K562 (cell line): ENCODE measurements around the gene MARCHF7. TPM values are rescaled to one million over a fixed set of nuclear protein-coding genes. Genes with fewer than 3 reads are reported as not detected.

Experiments
- EP300 ChIP-seq: IDR thresholded peaks from 2 replicates; pipeline ENCODE4 v1.6.1; 2012; ENCODE audit warnings: low read length, improper control_type of control experiment
- FIP1L1 ChIP-seq: fragments of 200-400 bp; formaldehyde crosslinking; IDR thresholded peaks from 2 replicates; pipeline ENCODE4 v1.6.1; 2018; ENCODE audit warnings: mild to moderate bottlenecking, low read depth, low read length; ENCODE audit not compliant: poor library complexity, severe bottlenecking
- FOXK1 ChIP-seq: sonication (generic); formaldehyde crosslinking; IDR thresholded peaks from 2 replicates; pipeline ENCODE4 v1.8.0; 2022; ENCODE audit warnings: missing genetic modification reagents, mild to moderate bottlenecking, borderline replicate concordance
- MED1 ChIP-seq: sonication (generic); formaldehyde crosslinking; IDR thresholded peaks from 2 replicates; pipeline ENCODE4 v1.8.1; 2023; ENCODE audit warnings: missing genetic modification reagents, borderline replicate concordance
- MYBL2 ChIP-seq, 2 experiments: fragments of 450-650 bp in 1 of 2; sonication (generic) in 1 of 2; formaldehyde crosslinking in 1 of 2; IDR thresholded peaks; 2 replicates each; pipeline versions ENCODE4 v1.6.1 to v1.8.1; 2017 to 2022; ENCODE audit warnings: borderline replicate concordance in 1 of 2, inconsistent platforms in 1 of 2, low read depth in 1 of 2, mild to moderate bottlenecking in 1 of 2, missing genetic modification reagents in 1 of 2, moderate library complexity in 1 of 2
- SAP30 ChIP-seq: fragments of 200-600 bp; sonication (generic); IDR thresholded peaks from 2 replicates; pipeline ENCODE4 v1.6.1; 2012; ENCODE audit warnings: borderline replicate concordance, low read depth, mild to moderate bottlenecking, moderate library complexity, low read length, control low read depth, inconsistent platforms; ENCODE audit not compliant: insufficient read depth, poor library complexity, severe bottlenecking
- TCF7 ChIP-seq: sonication (generic); IDR thresholded peaks from 2 replicates; pipeline ENCODE4 v1.6.1; 2016; ENCODE audit warnings: antibody characterized with exemption, borderline replicate concordance
- ZC3H4 ChIP-seq: sonication (generic); formaldehyde crosslinking; IDR thresholded peaks from 2 replicates; pipeline ENCODE4 v1.9.0; 2021; ENCODE audit warnings: missing genetic modification reagents, borderline replicate concordance
- ZKSCAN1 ChIP-seq: fragments of 150-350 bp; IDR thresholded peaks from 2 replicates; pipeline ENCODE4 v1.6.1; 2016; ENCODE audit warnings: low read depth, low read length
- ZNF431 ChIP-seq: sonication (generic); formaldehyde crosslinking; IDR thresholded peaks from 2 replicates; pipeline ENCODE4 v1.8.0; 2022; ENCODE audit warnings: mild to moderate bottlenecking, missing genetic modification reagents
- polyA plus RNA-seq, 8 experiments: library from polyadenylated mRNA; depleted of rRNA in 4 of 8; stranded (reverse) in 5 of 8; unstranded in 3 of 8; fragments of >200 nt; fragmentation: Nextera tagmentation in 2 of 8; fragmentation: Illumina TruSeq in 1 of 8; extraction: Ambion mirVana in 2 of 8; extraction: Trizol in 1 of 8; gene quantifications; 2 replicates each; pipeline versions ENCODE4 v1.2.1 to v1.2.3, GENCODE V29; 2011 to 2014; ENCODE audit warnings: inconsistent platforms in 1 of 8, missing spikeins in 1 of 8
- total RNA-seq, 7 experiments: library from RNA; depleted of rRNA in 6 of 7; stranded (reverse); fragments of >200 nt in 6 of 7; fragmentation: Illumina TruSeq in 2 of 7; extraction: Trizol in 2 of 7; gene quantifications; 2 replicates each; pipeline versions ENCODE4 v1.2.1 to v1.2.3, GENCODE V29; 2011 to 2021; ENCODE audit warnings: low replicate concordance in 1 of 7
- TF ChIP-seq, protein P1 (sequence below): fragments of 450-650 bp; IDR thresholded peaks from 2 replicates; pipeline ENCODE4 v1.6.1; 2016; ENCODE audit warnings: mild to moderate bottlenecking, moderate library complexity

MARCHF7 gene
- total and polyA plus RNA-seq, 9 of the 15 experiments (the other 6 are each of a cell fraction or from before 2014, with no cell fraction given) = 58.2 to 137 (median 86.7) TPM

DNA sequence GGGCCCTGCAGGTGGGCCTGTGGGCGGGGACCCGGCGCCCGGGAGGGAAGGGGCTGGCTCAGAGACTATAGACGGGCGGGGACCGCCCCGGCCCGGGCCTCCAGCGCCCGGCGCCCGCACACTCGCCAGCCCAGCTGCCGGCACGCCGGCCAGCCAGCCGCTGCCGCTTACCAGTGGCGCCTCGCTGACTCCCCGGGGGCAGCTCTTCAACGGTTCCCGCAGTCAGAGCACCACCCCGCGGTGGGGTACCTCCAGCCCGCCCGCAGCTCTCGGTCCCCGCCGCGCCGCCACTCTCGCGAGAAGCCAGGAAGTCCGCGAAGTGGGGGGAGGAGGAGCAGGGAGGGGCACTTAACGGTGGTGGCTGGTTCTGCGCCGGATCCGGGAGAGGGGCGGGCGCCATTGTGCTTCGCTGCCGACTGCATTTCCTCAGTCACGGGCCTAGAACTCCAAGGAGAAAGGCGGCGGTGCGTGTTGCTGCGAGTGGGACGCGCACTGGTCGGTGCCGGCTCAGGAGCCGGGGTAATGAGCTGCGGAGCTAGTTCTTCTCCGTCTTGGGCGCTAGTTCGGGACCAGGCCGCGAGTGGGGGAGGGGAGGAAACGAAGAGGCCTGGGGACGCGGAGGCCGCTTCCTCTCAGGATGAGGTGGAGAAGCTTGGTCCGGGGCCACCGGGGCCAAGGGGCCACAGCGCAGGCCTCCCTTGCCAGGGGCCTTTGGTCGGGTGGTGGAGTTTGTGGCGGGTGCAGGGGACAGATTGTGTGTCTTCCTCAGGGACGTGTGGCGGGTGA, at the start of gene MARCHF7 (continued):
- TF ChIP-seq FIP1L1 = peak; percentile 92
- TF ChIP-seq ZKSCAN1 = 0 out of 2 replicates have a peak, but pooled peaks have one; percentile 36
- TF ChIP-seq ZC3H4 = peak; percentile 71; the same call in 1 of the 2 replicates
- peak; percentile 5; the same call in 1 of the 2 replicates for TF ChIP-seq EP300
- no peak for TF ChIP-seq MED1
- TF ChIP-seq SAP30 = peak; percentile 49
- peak; percentile 72 for TF ChIP-seq ZNF431
- TF ChIP-seq, protein P1, sequence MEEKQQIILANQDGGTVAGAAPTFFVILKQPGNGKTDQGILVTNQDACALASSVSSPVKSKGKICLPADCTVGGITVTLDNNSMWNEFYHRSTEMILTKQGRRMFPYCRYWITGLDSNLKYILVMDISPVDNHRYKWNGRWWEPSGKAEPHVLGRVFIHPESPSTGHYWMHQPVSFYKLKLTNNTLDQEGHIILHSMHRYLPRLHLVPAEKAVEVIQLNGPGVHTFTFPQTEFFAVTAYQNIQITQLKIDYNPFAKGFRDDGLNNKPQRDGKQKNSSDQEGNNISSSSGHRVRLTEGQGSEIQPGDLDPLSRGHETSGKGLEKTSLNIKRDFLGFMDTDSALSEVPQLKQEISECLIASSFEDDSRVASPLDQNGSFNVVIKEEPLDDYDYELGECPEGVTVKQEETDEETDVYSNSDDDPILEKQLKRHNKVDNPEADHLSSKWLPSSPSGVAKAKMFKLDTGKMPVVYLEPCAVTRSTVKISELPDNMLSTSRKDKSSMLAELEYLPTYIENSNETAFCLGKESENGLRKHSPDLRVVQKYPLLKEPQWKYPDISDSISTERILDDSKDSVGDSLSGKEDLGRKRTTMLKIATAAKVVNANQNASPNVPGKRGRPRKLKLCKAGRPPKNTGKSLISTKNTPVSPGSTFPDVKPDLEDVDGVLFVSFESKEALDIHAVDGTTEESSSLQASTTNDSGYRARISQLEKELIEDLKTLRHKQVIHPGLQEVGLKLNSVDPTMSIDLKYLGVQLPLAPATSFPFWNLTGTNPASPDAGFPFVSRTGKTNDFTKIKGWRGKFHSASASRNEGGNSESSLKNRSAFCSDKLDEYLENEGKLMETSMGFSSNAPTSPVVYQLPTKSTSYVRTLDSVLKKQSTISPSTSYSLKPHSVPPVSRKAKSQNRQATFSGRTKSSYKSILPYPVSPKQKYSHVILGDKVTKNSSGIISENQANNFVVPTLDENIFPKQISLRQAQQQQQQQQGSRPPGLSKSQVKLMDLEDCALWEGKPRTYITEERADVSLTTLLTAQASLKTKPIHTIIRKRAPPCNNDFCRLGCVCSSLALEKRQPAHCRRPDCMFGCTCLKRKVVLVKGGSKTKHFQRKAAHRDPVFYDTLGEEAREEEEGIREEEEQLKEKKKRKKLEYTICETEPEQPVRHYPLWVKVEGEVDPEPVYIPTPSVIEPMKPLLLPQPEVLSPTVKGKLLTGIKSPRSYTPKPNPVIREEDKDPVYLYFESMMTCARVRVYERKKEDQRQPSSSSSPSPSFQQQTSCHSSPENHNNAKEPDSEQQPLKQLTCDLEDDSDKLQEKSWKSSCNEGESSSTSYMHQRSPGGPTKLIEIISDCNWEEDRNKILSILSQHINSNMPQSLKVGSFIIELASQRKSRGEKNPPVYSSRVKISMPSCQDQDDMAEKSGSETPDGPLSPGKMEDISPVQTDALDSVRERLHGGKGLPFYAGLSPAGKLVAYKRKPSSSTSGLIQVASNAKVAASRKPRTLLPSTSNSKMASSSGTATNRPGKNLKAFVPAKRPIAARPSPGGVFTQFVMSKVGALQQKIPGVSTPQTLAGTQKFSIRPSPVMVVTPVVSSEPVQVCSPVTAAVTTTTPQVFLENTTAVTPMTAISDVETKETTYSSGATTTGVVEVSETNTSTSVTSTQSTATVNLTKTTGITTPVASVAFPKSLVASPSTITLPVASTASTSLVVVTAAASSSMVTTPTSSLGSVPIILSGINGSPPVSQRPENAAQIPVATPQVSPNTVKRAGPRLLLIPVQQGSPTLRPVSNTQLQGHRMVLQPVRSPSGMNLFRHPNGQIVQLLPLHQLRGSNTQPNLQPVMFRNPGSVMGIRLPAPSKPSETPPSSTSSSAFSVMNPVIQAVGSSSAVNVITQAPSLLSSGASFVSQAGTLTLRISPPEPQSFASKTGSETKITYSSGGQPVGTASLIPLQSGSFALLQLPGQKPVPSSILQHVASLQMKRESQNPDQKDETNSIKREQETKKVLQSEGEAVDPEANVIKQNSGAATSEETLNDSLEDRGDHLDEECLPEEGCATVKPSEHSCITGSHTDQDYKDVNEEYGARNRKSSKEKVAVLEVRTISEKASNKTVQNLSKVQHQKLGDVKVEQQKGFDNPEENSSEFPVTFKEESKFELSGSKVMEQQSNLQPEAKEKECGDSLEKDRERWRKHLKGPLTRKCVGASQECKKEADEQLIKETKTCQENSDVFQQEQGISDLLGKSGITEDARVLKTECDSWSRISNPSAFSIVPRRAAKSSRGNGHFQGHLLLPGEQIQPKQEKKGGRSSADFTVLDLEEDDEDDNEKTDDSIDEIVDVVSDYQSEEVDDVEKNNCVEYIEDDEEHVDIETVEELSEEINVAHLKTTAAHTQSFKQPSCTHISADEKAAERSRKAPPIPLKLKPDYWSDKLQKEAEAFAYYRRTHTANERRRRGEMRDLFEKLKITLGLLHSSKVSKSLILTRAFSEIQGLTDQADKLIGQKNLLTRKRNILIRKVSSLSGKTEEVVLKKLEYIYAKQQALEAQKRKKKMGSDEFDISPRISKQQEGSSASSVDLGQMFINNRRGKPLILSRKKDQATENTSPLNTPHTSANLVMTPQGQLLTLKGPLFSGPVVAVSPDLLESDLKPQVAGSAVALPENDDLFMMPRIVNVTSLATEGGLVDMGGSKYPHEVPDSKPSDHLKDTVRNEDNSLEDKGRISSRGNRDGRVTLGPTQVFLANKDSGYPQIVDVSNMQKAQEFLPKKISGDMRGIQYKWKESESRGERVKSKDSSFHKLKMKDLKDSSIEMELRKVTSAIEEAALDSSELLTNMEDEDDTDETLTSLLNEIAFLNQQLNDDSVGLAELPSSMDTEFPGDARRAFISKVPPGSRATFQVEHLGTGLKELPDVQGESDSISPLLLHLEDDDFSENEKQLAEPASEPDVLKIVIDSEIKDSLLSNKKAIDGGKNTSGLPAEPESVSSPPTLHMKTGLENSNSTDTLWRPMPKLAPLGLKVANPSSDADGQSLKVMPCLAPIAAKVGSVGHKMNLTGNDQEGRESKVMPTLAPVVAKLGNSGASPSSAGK = no peak
- no peak for TF ChIP-seq TCF7
- peak; percentile 93; the same call in 1 of the 2 replicates for TF ChIP-seq FOXK1 (CRISPR knock-in tag)
- TF ChIP-seq MYBL2 (IDR thresholded peaks at IDR 0.05; ENCODE audit: low read depth) = peak; percentile 73; the same call in 1 of the 2 replicates
- no peak for TF ChIP-seq MYBL2 (CRISPR knock-in tag; IDR thresholded peaks at IDR 0.05; ENCODE audit: borderline replicate concordance)
